NCI-H1092 treated with DMSO at 0.1 percent for 48 hours (cell line): ENCODE results near the gene CST8.

ENCODE experiments used
- DNase-seq: peaks from one replicate; lab custom pipeline; 2025; lab: John Stamatoyannopoulos, UW

Gene CST8

DNA sequence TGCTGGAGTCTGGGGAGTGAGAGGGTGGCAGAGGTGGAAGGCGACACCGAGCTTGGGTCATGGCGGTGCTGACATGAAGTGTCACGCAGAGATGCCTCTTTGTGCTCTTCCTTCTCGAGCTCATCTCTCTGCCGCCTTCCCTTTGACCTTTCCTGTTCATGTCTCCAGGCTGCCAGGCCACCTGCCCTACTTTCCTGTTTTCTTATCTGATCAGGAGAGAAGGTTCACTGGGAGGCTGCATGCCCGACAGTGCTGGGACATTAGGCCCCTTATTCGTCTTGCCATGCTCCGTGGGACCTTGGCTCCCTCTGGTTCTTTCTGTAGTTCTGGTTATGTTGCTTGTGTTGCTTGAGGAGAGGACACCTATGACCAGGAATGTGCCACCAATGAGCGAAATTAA, 33.2 kb downstream of the CST8 start:
- DNase-seq = no peak

DNA sequence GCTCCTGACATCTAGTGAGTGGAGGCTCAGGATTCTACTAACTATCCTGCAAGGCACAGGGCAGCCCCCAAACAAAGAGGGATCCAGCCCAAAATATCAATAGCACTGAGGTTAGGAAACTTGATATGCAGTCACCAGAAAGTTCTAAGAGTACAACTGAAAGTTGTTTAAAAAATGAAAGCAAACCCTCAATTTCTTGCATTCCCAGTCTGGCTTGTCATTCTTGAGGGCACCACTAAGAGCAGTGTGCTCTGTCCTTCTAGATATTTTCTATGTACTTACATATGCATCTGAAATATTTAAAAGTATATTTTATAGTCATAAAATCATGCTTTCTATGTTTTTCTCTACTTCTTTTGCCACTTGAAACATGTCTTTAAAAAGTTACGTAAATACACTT, 35.9 kb downstream of the CST8 start:
- DNase-seq = no peak

DNA sequence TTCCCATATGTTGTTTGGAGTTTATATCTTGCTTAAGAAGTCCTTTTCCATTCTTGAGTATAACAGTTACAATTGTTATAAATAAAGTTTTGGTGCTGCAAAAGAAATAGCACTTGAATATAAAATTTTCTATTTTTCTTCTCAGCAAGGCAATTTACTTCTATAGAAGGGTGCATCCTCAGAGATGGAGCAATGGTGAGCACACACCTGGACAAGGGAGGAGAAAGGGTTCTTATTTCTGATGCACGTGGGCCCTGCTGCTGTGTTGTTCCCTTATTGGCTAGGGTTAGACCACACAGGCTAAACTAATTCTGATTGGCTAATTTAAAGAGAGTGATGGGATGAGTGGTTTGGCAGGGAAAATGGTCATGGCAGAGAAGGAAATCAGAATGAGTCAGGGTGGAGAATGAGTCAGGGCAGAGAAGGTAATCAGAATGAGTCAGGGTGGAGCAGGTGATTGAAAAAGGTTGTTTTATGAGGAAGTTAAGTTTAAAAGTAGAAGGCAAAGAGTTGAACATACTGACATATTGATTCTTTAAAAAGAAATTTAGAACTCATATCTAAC, 38.0 kb downstream of the CST8 start:
- no peak for DNase-seq

DNA sequence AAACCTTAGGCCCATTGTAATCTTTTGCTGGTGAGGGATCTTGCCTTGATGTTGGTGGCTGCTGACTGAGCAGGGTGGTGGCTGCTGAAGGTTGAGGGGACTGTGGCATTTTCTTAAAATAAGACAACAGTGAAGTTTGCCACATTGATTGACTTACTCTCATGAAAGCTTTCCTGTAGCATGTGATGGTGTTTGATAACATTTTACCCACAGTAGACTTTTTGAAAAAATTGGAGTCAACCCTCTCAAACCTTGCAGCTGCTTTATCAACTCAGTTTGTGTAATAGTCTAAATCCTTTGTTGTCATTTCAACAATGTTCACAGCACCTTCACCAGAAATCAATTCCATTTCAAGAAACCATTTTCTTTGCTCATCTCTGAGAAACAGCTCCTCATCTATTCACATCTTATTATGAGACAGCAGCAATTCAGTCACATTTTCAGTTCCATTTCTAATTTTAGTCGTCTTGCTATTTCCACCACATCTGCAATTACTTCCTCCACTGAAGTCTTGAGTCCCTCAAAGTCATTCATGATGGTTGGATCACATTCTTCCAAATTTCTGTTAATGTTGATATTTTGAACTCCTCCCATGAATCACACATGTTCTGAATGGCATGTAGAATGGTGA, 40.1 kb downstream of the CST8 start:
- no peak for DNase-seq

DNA sequence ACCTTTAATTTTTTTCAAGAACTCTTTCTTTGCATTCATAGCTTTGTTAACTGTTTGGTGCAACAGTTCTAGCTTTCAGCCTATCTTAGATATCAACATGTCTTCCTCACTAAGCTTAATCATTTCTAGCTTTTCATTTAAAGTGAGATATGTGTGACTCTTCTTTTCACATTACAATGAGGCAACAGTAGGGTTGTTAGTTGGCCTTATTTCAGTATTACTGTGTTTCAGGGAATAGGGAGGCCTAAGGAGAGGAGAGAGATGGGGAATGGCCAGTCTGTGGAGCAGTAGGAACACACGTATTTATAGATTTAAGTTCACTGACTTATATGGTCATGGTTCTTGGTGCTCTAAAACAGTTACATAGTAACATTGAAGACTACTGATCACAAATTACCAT, 41.6 kb downstream of the CST8 start:
- DNase-seq = no peak

DNA sequence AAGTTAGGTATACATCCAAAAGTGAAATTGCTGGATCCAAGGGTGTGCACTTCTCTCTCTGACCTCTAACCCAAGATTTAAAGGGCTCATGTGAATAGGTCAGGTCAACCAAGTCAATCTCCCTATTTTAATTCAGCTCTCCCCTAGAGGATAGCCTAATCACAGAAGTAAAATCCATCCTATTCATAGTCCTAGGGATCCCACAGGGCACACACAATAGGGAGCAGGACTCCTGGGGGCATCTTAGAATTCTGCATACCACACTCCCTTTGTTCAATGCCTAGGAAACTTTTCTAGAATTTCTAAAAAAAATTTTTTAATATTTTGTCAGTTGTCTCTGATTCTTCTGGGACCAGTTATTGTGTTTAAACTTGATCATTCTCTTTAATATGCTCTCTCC, 42.2 kb downstream of the CST8 start:
- no peak for DNase-seq

DNA sequence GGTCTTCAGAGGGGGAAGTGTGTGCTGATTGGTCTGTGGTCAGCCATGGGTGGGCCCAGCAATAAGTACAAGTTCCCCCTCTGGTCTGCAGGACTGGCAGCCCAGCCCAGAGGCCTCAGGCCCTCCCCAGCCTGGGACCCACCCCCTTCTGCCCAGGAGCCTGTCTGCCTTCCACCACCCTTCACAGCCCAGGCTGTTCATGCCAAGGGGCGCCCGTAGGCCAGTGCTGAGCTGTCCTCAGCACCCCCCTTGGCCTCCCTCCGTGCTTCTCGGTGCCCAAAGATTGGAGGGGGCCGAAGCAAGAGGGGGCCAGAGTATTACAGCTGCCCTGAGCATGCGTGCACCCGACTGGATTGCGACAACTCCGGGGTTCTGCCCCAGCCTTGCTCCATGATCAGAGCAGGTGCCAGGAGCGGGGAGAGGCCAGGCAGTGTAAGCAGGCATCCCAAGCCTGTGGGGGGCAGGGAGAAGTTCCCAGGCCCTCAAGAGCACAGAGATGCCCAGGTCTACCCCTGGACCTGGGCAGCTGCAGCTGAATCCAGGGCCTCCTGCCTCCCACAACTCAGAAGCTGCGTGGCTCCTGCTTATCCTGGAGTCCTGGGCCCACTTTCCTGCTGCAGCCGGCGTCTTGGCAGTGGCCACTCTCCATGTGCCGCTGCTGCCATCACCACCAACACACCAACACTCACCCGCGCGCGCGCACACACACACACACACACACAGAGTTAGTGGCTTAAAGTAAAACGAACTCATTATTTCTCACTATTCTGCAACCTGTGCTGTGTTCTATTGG, 44.1 kb downstream of the CST8 start:
- no peak for DNase-seq

DNA sequence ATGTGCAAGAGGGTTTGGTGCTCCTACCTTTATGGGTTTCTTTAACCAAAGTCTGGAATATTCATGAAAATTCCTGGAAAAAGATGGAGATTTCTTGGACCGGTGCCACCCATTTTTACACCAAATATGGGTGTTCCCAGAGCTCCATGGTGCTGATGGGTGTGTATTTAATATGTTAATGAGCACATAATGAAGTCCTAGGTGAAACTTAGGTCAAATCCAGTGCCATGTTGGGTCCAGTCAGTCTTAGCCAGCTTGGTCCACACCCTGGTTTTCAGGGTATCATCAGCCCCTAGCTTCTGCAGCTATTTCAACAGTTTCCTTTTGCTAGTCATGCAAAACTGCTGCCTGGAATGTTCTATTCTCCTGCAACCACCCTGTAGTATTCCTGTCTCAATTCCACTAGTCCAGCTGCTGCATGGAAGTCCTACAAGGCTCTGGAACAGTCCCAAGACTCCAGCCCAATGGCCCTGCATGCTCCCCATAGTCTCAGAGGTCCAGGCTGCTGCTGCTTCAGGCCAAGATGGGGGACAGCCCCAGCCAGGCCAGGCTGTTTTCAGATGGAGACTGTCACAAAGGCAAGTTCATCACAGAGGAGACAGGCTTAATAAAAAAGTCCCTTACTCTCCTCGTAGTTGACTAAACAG, 45.5 kb downstream of the CST8 start:
- DNase-seq = no peak

DNA sequence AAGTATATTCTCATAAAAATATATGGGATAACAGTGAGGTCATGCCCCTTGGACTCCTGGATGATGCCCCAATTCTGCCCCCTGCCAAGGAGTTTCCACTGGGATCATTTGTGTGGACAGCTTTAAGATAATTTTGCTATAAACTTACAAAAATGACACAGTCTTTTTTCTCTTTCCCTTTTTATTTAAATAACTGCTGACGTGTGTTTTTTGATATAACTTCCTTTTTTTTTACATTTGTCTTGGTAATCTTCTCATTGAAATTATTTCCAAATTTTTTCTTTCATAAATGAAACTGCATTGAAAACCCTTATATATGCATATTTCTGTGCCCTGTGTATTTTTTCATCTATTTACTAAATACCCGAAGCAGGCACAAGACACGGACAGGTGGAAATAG, 46.1 kb downstream of the CST8 start:
- no peak for DNase-seq

DNA sequence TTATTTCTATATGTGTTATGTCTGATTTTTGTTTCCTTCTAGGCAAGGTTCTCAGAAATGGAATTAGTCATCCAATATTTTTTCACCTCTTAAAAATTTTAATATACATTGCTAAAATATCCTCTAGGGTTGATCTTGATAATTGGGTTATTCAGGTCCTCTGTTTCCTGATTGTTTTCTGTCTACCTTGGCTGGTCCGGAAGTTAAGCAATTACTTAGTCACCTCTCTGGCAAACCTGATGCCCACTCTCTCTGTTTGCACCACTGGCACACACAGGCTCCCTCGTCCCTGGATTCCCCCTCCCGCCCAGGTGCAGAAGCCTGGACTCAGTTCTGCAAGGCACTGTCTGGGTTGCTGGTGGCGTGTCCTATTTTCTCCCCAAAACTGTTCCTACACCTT, 49.7 kb downstream of the CST8 start:
- DNase-seq = no peak

DNA sequence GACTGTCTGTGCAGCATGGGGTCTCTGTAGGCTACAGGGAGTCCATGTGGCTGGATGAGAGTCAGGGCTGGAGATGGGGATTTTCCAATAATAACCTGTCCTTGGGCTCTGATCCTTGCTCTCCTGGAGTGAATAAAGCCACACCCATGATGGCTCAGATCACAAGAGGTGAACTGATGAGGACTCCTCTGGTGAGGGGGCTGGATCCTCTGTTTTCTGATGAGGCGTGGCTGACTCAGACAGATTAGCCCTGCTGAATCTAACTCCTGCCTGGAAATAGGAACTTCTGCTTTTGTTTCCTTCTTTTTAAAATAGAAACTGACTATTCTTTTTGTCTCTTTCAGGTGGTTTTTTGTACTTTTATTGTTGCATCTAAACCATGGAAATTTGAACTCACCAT, 50.4 kb downstream of the CST8 start:
- no peak for DNase-seq

DNA sequence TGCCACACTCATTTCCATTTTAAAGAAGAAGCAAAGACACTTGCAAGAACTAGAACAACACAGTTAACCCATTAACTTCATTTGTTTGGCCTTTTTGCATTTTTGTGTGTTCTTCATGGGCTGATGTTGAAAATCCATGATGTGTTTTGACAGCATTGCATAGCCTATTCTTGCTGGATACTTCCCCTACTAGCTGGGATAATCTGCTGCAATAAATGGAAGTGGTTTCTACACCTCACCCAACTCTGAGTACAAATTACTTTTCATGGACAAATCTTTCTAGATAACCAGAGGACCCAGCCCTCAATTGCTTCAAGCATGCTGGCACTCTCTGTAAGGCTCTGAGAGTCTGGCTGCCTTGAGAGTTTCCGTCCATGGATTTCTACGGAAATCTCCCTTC, 50.9 kb downstream of the CST8 start:
- no peak for DNase-seq

DNA sequence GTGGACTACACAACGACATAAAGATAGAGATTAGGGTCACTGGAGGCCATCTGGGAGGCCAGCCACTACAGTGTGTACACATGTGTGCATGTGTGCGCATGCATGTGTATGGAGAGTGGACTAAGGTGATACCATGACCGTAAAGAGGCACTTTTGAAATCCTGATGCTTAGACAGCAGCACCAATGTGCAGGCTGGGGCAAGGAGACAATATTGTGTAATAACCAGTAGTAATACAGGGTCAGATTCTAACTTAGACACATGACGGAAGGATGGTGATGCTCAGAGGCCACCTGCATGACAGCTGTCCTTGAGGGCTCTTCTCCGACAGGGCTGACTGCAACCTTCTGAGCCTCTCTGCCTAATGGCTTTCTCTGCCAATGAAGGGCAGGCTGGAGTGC, 51.9 kb downstream of the CST8 start:
- DNase-seq = no peak

DNA sequence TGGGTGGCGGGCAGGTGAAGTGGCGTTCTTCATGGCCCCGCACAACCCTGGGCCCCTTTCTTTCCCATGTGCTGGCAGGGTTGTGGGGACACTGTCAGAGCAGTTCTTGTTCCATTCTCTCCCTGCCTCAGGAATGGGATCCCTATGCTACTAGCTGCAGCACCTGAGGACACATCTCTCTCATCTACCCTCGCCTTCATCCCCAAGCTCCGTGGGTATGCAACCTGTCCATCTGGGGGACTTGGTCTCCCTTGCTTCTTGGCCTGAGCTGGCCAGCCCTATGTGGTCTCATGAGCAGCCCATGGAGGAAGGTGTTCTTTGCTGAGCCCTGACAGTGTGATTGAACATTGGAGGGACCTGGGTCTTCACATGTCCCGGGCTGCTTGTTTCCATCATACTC, 53.2 kb downstream of the CST8 start:
- DNase-seq = no peak
